Osteocyte (in vitro differentiated cells): ENCODE measurements around the gene GNRH2. TPM values are rescaled to one million over a fixed set of nuclear protein-coding genes. Genes with fewer than 3 reads are reported as not detected.
"Not testable (repeated sequence)": the region's sequence is repeated elsewhere in the genome, so short reads cannot be mapped to it uniquely, and the experiment has no call there.

ENCODE experiments used
- DNase-seq: peaks from one replicate; pipeline ENCODE4 v3.0.0; 2021; ENCODE audit warnings: mixed read lengths; ENCODE audit not compliant: unreplicated experiment; ENCODE audit errors: extremely low spot score
- H3K27ac Mint-ChIP-seq: one replicate; pipeline ENCODE4 v1.8.0; 2021; ENCODE audit warnings: mild to moderate bottlenecking, mixed read lengths; ENCODE audit not compliant: unreplicated experiment
- H3K27me3 Mint-ChIP-seq: one replicate; pipeline ENCODE4 v1.8.0; 2021; ENCODE audit warnings: mixed read lengths; ENCODE audit not compliant: unreplicated experiment
- H3K36me3 Mint-ChIP-seq: one replicate; pipeline ENCODE4 v1.8.0; 2021; ENCODE audit warnings: mixed read lengths; ENCODE audit not compliant: unreplicated experiment
- H3K4me1 Mint-ChIP-seq: one replicate; pipeline ENCODE4 v1.8.0; 2021; ENCODE audit warnings: mixed read lengths; ENCODE audit not compliant: unreplicated experiment
- H3K4me3 Mint-ChIP-seq: one replicate; pipeline ENCODE4 v1.8.0; 2021; ENCODE audit warnings: mild to moderate bottlenecking, moderate library complexity, mixed read lengths; ENCODE audit not compliant: unreplicated experiment
- H3K9me3 Mint-ChIP-seq: one replicate; pipeline ENCODE4 v1.8.0; 2021; ENCODE audit warnings: mixed read lengths; ENCODE audit not compliant: unreplicated experiment
- total RNA-seq: library from RNA; stranded (reverse); gene quantifications from 2 replicates; pipeline ENCODE4 v1.2.1, GENCODE V29; 2021
- TF ChIP-seq, protein P1 (sequence below): fragments of 200-600 bp; sonication (generic); IDR thresholded peaks from 2 replicates; pipeline ENCODE4 v1.5.0; 2021; ENCODE audit warnings: antibody characterized with exemption, mild to moderate bottlenecking, moderate library complexity

The GNRH2 gene
- total RNA-seq, 1 donor from 2014 or later: not detected

DNA sequence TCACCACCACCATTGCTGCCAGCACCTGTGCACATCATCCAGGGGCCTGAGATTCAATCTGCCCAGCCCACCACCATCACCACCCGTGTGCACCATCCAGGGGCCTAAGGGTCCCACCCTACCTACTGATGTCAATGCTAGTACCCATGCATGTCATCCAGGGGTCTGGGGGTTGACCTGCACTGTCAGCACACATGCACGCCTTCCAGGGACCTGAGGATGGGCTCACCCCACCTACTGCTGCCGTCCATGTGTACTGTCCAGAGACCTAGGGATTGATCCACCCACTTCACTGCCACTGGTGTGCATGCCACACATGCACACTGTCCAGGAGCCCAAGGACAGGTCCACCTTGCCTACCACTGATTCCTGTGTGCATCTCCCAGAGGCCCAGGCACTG lies 16.1 kb downstream of the GNRH2 start:
- H3K36me3 Mint-ChIP-seq: no peaks in the 10 kb centered on the region
- no peak overlapping the region for H3K27ac Mint-ChIP-seq
- TF ChIP-seq, protein P1, sequence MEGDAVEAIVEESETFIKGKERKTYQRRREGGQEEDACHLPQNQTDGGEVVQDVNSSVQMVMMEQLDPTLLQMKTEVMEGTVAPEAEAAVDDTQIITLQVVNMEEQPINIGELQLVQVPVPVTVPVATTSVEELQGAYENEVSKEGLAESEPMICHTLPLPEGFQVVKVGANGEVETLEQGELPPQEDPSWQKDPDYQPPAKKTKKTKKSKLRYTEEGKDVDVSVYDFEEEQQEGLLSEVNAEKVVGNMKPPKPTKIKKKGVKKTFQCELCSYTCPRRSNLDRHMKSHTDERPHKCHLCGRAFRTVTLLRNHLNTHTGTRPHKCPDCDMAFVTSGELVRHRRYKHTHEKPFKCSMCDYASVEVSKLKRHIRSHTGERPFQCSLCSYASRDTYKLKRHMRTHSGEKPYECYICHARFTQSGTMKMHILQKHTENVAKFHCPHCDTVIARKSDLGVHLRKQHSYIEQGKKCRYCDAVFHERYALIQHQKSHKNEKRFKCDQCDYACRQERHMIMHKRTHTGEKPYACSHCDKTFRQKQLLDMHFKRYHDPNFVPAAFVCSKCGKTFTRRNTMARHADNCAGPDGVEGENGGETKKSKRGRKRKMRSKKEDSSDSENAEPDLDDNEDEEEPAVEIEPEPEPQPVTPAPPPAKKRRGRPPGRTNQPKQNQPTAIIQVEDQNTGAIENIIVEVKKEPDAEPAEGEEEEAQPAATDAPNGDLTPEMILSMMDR: no peak
- no peak for DNase-seq
- H3K27me3 Mint-ChIP-seq: peaks cover 8% of the 10 kb centered on the region
- no peaks in the 10 kb centered on the region for H3K9me3 Mint-ChIP-seq
- H3K4me3 Mint-ChIP-seq: no peak overlapping the region
- no peaks in the 10 kb centered on the region for H3K4me1 Mint-ChIP-seq

DNA sequence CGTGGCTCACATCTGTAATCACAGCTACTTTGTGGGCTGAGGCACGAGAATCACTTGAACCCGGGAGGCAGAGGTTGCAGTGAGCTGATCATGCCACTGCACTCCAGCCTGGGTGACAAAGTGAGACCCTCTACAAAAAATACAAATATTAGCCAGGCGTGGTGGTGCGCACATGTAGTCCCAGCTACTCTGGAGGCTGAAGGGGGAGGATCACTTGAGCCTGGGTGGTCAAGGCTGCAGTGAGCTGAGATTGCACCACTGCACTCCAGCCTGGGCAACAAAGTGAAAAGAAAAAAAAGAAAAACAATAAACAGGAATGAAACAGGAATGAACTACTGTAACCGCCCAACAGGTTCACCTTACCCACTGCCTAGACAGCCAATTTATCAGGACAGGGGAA lies 20.7 kb downstream of the GNRH2 start:
- H3K9me3 Mint-ChIP-seq, H3K27ac Mint-ChIP-seq, DNase-seq, H3K4me1 Mint-ChIP-seq, H3K36me3 Mint-ChIP-seq, H3K4me3 Mint-ChIP-seq: not testable (repeated sequence)
- peaks cover 20% of the 10 kb centered on the region for H3K27me3 Mint-ChIP-seq

DNA sequence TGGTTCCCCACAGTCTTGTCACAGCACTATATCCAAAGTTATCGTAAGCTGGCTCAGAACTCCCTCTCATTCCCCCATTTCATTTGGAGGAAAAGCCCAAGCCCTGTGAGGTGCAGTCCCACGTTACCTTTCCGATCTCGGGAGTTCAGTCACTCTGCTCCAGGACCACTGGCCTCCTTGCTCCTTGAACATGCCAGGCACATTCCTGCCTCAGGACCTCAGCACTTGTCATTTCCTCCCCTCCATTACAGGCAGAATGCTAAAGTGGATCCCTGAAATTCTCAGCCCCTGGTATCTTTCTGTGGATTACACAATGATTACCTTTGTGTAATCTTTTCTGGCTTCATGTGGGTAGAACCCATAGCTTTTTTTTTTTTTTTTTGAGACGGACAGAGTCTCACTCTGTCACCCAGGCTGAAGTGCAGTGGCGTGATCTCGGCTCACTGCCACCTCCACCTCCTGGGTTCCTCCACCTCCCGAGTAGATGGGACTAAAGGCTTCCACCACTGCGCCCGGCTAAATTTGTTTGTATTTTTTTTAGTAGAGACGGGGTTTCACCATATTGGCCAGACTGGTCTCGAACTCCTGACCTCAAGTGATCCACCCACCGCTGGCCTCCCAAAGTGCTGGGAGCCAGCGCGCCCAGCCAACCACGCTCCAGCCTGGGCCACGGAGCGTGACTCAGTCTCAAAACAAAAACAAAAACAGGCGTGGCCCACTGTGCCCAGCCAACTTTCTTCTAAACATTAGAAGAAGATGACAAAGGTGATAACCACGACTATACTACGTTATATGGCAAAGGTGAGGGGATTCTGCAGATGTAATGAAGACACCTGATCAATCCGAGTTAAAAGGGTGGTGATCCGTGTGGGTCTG lies 24.0 kb downstream of the GNRH2 start:
- H3K9me3 Mint-ChIP-seq: no peaks in the 10 kb centered on the region
- no peak for DNase-seq
- H3K27ac Mint-ChIP-seq: no peak overlapping the region
- H3K36me3 Mint-ChIP-seq: no peaks in the 10 kb centered on the region
- no peaks in the 10 kb centered on the region for H3K4me1 Mint-ChIP-seq
- TF ChIP-seq, protein P1: no peak
- H3K4me3 Mint-ChIP-seq: no peak overlapping the region
- peaks cover 12% of the 10 kb centered on the region for H3K27me3 Mint-ChIP-seq

DNA sequence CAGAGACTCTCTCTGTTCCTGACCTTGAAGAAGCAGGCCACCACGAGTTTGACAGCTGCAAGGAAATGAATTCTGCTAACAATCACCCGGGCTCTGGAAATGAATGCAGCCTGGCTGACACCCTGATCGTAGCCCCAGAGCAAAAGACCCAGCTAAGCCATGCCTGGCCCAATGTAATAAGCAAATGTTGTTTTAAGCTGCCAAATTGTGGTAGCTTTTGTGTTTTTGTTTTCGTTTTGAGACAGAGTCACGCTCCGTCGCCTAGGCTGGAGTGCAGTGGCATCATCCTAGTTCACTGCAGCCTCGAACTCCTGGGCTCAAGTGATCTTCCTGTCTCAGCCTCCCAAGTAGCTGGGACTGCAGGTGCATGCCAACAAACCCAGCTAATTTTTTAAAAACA lies 24.7 kb downstream of the GNRH2 start:
- Mint-ChIP-seq H3K9me3 (no peaks in the 10 kb centered on the region), H3K27ac (no peak overlapping the region), H3K27me3 (peaks cover 12% of the 10 kb centered on the region), H3K36me3 (no peaks in the 10 kb centered on the region), H3K4me3 (no peak overlapping the region), H3K4me1 (no peaks in the 10 kb centered on the region)
- TF ChIP-seq, protein P1: no peak
- no peak for DNase-seq

DNA sequence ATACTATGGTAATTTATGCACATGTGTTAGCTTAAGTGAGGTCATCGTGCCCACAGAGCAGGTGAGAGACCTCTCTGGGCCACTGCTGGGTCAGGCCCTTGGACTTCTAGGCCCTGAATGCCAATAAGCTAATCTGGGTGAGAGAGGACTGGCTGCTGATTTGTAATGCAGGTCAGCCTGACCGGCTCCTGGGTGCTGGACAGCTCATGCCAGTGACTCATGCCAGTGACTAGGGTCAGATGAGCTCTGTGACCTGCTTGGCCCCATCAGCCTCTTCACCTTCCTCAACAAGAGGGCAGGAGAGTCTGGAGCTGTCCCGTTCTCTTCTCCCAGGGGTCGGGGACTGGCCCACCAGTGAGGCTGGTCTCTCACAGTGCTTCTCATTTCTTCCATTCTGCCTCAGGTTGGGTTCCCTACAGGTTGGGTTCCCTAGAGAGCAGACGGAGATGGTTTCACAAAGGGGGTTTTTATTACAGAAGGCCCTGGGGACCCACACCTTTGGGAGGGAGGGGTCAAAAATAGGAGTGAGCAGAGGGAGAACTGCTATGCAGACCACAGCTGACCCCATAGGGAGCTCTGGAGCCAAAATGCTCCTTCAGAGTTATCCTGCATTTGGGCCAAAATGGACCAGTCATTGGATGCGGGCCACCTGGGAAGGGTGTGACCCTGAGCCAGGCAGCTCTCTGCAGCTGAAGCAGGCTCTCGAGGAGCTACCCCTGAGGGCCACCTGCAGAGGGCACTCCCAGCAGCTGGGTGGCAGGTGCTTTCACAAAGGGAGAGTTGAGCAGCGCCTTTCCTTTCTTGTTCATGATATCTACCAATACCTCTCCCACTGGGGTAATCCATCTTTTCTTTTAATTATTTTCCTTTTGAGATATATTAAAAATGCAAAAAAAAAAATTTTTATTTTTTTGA lies 25.8 kb downstream of the GNRH2 start:
- Mint-ChIP-seq H3K27me3 (peaks cover 12% of the 10 kb centered on the region), H3K9me3 (no peaks in the 10 kb centered on the region), H3K4me1 (no peaks in the 10 kb centered on the region), H3K4me3 (no peak overlapping the region), H3K27ac (no peak overlapping the region), H3K36me3 (no peaks in the 10 kb centered on the region)
- DNase-seq: no peak
- TF ChIP-seq, protein P1: no peak
